GM18526 (cell line): ENCODE measurements around the gene DLL4.

Experiments
- POLR2A ChIP-seq: IDR thresholded peaks from 3 replicates; pipeline ENCODE4 v1.6.1; 2011; ENCODE audit not compliant: insufficient read length; ENCODE audit errors: extremely low read depth

Gene DLL4

GRCh38 chr15:40930430-40931299 is 1.5 kb downstream of the DLL4 start:
- no peak for TF ChIP-seq POLR2A

- no peak for TF ChIP-seq POLR2A
Observed at GRCh38 chr15:40931300-40932142, 2.4 kb downstream of the DLL4 start.

GRCh38 chr15:40932156-40932555 is 3.0 kb downstream of the DLL4 start:
- TF ChIP-seq POLR2A, result peak; percentile 37

DNA sequence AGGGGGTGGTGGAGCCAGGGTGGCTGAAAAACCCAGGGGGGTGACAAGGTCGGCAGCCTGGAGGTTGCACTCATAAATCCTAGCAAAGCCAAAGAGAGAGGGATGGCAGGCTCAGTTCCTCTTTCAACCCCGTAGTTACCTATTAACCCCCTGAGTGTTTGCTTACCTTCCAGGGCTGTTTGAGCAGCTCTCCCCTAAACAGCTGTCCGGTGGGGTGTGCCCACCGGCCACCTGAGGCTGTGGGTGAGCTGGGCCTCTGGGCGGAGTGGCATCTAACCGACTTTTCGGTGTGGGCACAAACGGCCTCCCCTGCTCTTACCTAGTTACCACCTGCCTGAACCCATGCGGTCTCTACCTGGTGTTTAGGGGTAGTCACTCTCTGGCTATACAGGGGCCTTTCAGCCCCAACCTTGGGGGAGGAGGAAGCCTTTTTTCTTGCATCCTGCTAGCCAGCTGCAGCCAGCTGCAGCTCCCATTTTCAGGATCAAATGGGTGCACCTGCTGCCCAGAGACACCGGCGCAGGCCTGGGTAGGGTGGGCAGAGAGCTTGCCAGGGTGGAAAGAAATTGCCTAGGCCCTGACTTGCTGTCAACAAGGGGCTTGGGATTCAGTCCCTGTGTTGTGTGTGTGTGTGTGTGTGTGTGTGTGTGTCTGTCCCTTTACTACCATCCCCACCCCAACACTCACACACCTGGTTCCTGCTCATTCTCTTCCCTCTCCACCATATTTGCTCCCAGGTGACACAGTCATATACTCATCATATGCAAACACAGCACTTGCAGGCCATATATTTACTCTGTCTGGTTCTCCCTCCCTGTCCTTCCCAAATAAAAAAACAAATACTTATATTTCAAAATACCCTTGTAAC is 3.7 kb downstream of the DLL4 start:
- no peak for TF ChIP-seq POLR2A

DNA sequence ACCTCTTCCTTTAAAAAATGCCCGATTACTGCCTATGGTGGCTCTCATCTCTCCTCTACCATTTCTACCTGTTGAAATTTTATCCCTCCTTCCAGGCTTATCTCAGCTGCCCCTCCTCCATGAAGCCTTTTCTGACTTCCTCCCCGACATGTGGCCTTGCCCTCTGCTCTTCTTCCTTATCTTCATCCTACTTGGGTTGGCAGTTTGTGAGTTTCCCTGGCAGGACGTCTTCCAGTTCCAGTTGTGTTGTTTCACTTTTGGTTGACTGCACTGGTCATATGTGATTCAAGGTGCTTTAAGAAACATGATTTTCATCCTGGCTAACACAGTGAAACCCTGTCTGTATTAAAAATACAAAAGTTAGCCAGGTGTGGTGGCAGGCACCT is 4.4 kb downstream of the DLL4 start:
- no peak for TF ChIP-seq POLR2A

DNA sequence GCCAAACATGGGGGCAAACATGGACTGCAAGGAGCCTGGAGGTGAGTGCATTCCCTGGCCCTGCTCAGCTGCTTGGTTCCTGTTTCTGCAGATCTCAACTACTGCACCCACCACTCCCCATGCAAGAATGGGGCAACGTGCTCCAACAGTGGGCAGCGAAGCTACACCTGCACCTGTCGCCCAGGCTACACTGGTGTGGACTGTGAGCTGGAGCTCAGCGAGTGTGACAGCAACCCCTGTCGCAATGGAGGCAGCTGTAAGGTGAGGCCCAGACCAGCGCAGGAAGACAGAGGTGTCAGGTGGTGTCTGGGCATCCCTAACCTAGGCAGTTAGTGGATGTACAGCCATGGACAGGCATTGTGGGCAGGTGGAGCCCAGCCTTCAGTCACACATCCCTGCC is 5.3 kb downstream of the DLL4 start:
- TF ChIP-seq POLR2A, result no peak

DNA sequence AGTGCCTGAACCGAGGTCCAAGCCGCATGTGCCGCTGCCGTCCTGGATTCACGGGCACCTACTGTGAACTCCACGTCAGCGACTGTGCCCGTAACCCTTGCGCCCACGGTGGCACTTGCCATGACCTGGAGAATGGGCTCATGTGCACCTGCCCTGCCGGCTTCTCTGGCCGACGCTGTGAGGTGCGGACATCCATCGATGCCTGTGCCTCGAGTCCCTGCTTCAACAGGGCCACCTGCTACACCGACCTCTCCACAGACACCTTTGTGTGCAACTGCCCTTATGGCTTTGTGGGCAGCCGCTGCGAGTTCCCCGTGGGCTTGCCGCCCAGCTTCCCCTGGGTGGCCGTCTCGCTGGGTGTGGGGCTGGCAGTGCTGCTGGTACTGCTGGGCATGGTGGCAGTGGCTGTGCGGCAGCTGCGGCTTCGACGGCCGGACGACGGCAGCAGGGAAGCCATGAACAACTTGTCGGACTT is 7.1 kb downstream of the DLL4 start:
- TF ChIP-seq POLR2A, result no peak

- TF ChIP-seq POLR2A, result no peak
Observed at GRCh38 chr15:40936709-40937666, 7.8 kb downstream of the DLL4 start.

DNA sequence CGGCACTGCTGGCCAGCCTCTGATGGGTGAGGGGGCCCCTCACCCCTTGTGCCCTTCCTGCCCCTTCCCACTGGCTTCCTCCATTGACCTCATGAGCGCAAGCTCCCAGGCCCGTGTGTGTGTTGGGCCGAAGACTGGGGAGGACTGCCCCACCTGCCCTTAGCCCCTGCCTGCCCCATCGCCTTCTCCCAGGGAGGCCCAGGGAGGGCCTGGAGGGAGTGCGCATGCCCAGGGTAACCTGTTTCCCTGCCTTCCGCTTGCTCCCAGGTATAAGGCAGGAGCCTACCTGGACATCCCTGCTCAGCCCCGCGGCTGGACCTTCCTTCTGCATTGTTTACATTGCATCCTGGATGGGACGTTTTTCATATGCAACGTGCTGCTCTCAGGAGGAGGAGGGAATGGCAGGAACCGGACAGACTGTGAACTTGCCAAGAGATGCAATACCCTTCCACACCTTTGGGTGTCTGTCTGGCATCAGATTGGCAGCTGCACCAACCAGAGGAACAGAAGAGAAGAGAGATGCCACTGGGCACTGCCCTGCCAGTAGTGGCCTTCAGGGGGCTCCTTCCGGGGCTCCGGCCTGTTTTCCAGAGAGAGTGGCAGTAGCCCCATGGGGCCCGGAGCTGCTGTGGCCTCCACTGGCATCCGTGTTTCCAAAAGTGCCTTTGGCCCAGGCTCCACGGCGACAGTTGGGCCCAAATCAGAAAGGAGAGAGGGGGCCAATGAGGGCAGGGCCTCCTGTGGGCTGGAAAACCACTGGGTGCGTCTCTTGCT is 8.8 kb downstream of the DLL4 start:
- TF ChIP-seq POLR2A, result no peak

GRCh38 chr15:40938536-40938870 is 9.4 kb downstream of the DLL4 start:
- no peak for TF ChIP-seq POLR2A

- peak; percentile 17 for TF ChIP-seq POLR2A
Observed at GRCh38 chr15:40940296-40940801, 11.2 kb downstream of the DLL4 start.

DNA sequence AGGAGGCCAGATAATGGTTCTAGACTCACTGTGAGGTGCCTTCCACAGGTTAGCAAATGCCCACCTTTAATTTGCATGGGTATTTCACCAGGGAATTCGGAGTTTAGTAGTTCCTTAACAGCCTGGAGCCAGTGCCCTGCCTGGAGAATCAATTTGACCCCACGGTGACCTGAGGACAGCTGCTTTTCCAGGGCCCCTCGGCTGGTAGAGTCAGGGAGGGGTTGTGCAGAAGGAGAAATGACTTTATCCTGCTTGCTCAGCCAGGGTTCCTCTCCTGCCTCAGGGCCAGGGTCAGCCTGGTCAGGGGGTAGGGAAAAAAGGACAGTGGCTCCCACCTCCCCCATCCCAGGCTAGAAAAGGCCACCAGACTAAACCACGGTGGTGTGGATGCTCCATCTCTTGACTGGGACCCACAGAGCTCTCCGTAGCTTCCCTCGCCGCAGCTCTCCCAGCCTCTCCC is 12.0 kb downstream of the DLL4 start:
- TF ChIP-seq POLR2A, result no peak
